Measurements from ENCODE around the gene DDIT4L.
"Not testable (repeated sequence)": the region's sequence is repeated elsewhere in the genome, so short reads cannot be mapped to it uniquely, and the experiment has no call there.

The DDIT4L gene

DNA sequence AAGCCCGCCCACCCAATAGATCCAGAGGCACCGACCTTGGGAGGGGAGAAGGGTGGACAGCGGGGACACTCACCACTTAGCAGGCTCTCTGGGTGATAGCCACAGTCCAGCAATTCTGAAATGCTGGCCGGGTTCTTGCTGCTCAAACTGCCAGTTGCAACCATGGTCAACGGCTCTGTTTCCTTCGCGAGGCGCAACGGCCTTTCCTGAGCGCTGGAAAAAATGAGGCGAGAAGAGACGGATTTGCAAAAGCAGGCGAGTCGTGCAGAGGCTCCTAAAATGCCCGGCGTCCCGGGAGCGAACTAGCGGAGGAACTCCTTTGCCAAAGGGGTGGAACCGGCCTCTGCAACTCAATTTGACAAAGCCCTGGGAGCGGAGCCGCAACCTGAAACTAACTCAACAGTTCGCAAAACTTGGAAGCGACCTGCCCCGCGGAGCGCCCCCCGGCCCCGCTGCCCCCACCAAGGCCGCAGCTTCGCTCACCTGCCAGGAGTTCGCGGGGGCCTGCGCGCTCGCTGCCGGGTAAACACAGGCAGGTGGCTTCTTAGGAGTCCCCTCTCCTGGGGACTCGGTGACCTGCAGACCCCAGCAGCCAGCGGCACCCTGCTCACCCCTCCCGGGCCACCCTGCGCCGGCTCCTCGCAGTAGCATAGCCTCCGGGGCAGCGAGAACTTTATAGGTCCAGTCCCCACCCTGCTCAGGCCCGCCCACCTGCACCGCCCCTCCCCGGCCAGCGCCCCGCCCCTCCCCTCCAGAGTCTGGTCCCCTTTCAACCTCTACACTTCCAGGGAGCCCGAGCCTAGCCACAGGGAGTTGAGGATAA is at the start of gene DDIT4L:
Gene DDIT4L, minus strand, starts transcription at position 649 of the 823 bp plus-strand sequence. Its CDS starts 485 bp downstream, at position 164.
- DNase-seq: no peak

DNA sequence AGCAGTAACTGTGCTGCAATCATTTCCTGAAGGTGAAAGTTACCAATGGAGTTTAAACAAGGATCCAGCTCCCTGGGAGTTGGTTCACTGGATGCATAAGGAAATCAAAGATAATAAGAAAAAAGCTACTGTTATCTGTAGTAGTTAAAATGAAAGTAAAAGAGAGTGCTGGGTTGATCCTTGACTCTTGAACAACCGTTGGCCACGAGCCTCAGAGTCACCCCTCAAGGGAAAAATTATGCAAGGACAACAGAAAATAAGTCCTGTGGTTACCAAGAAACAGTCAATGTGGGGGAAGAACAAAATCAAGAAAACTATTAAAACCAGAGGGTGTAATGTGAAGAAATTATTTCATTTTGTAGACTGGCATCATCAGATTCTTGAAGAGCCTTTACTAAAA is 49.7 kb upstream of the DDIT4L start:
- DNase-seq: no peak

GRCh38 chr4:100224721-100225120 is 34.5 kb upstream of the DDIT4L start:
- no peak for DNase-seq

- DNase-seq: no peak
Observed at GRCh38 chr4:100224160-100224559, 33.9 kb upstream of the DDIT4L start.

GRCh38 chr4:100208964-100209363 is 18.7 kb upstream of the DDIT4L start:
- DNase-seq: no peak

DNA sequence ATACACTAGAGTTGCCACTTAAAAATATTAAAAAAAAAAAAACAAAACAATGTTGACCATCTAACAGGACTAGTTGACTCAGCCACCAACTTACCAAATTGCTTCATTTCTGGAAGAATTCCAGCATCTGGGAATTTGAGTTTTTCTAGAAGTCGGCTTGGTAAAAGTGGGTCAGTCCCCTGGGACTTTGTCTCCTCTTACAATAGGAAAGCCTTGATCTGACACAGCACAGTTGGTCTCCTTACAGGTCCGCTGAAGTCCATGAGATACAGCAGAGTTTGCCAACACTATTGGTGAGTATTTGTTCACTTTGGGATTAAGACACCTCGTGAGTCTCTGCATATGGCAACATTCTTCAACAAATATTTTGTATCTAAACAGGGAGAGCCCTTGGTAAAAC is 18.2 kb upstream of the DDIT4L start:
- no peak for DNase-seq

GRCh38 chr4:100206850-100207249 is 16.6 kb upstream of the DDIT4L start:
- no peak for DNase-seq

- no peak for DNase-seq
Observed at GRCh38 chr4:100198061-100198460, 7.8 kb upstream of the DDIT4L start.

DNA sequence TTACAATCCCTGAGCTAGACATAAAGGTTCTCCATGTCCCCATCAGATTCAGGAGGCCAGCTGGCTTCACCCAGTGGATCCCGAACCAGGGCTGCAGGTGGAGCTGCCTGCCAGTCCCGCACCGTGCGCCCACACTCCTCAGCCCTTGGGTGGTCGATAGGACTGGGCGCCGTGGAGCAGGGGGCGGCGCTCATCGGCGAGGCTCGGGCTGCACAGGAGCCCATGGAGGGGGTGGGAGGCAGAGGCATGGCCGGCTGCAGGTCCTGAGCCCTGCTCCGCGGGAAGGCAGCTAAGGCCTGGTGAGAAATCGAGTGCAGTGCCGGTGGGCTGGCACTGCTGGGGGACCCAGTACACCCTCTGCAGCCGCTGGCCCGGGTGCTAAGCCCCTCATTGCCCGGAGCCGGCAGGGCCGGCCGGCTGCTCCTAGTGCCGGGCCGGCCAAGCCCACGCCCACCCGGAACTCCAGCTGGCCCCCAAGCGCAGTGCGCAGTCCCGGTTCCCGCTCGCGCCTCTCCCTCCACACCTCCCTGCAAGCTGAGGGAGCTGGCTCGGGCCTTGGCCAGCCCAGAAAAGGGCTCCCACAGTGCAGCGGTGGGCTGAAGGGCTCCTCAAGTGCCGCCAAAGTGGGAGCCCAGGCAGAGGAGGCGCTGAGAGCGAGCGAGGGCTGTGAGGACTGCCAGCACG is 6.3 kb upstream of the DDIT4L start:
- DNase-seq: not testable (repeated sequence)

- no peak for DNase-seq
Observed at GRCh38 chr4:100190643-100191600, 654 bp upstream of the DDIT4L start.

DNA sequence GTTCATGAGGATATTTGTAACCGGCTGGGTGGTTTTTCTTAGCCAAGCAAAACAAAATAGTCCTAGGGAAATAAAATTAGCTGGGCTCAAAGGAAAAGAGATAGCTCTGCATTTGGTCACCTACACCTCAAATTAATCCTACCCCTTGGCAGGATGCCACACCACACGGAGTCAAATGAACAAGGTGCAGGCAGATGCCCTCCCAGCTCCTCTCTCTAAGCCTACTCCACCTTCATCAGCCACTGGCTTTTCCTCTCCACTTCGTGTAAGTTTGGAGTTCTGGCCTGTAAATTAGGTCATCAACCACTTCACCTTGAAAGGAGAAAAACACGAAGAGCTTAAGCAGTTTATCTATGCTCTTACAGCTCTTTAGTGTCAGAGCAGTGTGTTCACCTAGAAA is 1.4 kb downstream of the DDIT4L start:
- DNase-seq: no peak

GRCh38 chr4:100187781-100188180 is 2.5 kb downstream of the DDIT4L start:
- no peak for DNase-seq

GRCh38 chr4:100184787-100185186 is 5.5 kb downstream of the DDIT4L start:
- no peak for DNase-seq

DNA sequence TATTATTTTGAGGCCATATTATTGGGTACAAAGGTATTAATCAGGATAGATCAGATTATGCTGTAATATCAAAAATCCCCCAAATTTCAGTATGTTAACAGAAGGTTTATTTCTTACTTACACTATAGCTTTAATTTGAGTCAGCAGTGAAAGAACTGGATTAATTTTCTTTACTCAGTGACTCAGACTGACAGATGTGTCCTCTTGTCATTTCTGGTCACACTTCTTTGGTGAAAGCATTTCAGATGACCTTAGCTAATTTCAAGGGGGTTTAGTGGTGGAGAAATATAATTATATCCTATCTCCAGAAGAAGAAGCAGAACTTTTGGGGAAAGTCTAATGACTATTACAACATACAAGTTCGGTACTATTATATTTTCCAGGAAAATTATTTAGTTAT is 12.4 kb downstream of the DDIT4L start:
- no peak for DNase-seq

DNA sequence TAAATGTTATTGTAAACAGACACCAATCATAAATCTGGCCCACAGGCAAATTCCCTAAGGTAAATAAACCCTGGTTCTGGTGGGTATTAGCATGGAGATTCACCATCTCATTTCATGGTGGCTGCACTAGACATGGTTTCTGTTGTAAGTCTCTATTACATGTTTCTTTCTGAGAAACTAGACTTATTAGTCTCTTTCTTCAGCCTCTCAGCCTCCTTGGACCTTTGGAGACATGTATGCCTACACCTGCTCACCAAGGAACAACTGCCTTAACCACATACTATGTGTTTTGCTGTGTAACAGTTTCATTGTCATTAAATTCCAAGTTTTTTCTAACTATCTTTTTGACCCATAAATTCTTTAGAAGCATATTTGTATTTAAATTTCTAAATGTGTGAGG is 13.1 kb downstream of the DDIT4L start:
- DNase-seq: no peak

DNA sequence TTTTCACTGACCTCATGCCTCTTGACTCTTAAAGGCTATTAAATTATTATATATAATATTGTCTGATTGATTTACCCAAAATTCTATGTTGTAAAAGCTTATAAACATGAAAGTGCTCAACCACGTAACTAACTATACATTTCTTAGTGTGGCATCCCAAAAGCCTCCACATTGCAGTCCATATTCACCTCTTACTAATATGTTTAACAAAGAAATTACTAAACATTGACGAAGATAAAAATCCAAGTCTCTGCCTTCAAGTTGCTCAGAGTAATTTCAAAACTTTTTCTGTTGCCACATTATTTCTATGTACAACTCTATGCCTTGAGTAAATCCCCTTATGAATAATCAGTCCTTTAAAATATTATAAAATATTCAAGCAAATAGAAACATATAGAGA is 14.4 kb downstream of the DDIT4L start:
- DNase-seq: no peak

DNA sequence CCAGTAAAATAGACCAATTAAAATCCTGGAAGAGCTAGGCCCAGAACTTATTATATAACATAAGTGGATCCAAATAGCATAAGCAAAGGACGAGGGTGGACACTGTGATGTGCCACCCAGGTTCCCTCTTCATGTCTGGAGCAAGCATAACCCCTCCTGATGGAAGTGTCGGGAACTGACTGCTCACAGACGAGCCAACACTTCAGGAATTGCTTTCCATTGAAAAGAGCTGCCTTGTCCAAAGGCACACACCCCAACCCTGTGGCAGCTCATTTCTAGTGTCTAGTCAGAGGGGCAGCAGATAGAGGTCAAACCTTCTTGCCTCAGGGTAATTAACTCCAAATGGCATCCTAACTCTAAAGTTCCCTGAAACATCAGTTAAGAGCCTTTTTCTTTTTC is 15.3 kb downstream of the DDIT4L start:
- no peak for DNase-seq

DNA sequence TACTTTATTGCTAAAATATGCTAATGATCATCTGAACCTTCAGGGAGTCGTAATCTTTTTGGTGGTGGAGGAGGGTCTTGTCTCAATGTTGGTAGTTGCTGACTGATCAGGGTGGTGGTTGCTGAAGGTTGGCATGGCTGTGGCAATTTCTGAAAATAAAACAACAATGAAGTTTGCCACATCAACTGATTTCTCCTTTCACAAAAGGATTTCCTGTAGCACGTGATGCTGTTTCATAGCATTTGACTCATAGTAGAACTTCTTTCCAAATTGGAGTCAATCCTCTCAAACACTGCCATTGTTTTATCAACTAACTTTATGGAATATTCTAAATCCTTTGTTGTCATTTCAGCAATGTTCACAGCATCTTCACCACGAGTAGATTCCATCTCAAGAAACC is 19.3 kb downstream of the DDIT4L start:
- DNase-seq: no peak

- no peak for DNase-seq
Observed at GRCh38 chr4:100169491-100170485, 20.5 kb downstream of the DDIT4L start.

GRCh38 chr4:100168521-100168920 is 21.7 kb downstream of the DDIT4L start:
- DNase-seq: no peak

DNA sequence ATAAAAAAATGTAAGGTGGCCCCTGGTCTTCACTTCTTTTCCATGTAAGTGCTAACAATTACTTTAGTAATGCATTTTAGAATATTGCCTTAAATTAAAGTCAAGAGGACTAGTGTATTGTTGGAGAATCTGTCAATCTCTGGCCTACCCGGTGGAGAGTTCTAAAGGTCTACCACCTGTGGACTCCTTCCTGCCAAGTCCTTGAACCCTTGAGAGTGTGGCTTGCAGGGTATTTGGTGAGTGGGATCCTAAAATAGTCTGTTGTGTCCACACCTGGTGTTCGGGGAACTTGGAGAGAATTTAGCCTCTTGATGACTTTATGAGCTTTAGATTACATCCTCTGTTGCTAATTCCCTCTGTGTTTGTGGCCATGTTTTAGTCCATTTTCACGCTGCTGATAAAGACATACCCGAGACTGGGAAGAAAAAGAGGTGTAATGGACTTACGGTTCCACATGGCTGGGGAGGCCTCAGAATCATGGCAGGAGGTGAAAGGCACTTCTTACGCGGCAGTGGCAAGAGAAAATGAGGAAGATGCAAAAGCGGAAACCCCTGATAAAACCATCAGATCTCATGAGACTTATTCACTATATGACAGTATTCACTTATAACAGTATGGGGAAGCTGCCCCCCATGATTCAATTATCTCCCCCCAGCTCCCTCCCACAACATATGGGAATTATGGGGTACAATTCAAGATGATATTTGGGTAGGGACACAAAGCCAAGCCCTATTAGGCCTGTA is 23.8 kb downstream of the DDIT4L start:
- no peak for DNase-seq

Measured in stimulated activated CD4-positive, alpha-beta T cell treated with anti-CD3 and anti-CD28 coated beads, Interleukin-4, amount 100 ng/mL, for 1 hour (primary cell).